IMR-90 (cell line): ENCODE data around the gene PTGES3L.
A peak's percentile ranks its signal among the peaks of the same experiment; 100 is the strongest.

ENCODE experiments used
- BHLHE40 ChIP-seq: fragments of 150-350 bp; IDR thresholded peaks from 2 replicates; pipeline ENCODE4 v1.6.1; 2016; ENCODE audit warnings: mild to moderate bottlenecking, low read depth, low read length
- MAFK ChIP-seq: IDR thresholded peaks from 2 replicates; pipeline ENCODE4 v1.6.1; 2012; ENCODE audit warnings: low read depth, low read length, improper control_type of control experiment
- MAZ ChIP-seq: IDR thresholded peaks from 2 replicates; pipeline ENCODE4 v1.6.1; 2012; ENCODE audit warnings: low read depth, mild to moderate bottlenecking, low read length, improper control_type of control experiment, moderate library complexity, borderline replicate concordance
- MXI1 ChIP-seq: IDR thresholded peaks from 2 replicates; pipeline ENCODE4 v1.6.1; 2012; ENCODE audit warnings: low read depth, mild to moderate bottlenecking, low read length, moderate library complexity, borderline replicate concordance
- NFE2L2 ChIP-seq: fragments of 150-350 bp; IDR thresholded peaks from 2 replicates; pipeline ENCODE4 v1.6.1; 2016; ENCODE audit warnings: low read depth, mild to moderate bottlenecking, low read length
- POLR2A ChIP-seq: IDR thresholded peaks from 2 replicates; pipeline ENCODE4 v1.6.1; 2012; ENCODE audit warnings: mild to moderate bottlenecking, low read depth, low read length
- RCOR1 ChIP-seq: IDR thresholded peaks from 2 replicates; pipeline ENCODE4 v1.6.1; 2012; ENCODE audit warnings: mild to moderate bottlenecking, low read length, improper control_type of control experiment; ENCODE audit not compliant: insufficient replicate concordance
- SMC3 ChIP-seq: fragments of 150-350 bp; IDR thresholded peaks from 2 replicates; pipeline ENCODE4 v1.6.1; 2016; ENCODE audit warnings: low read depth, mild to moderate bottlenecking, antibody characterized with exemption, low read length, moderate library complexity
- USF2 ChIP-seq: fragments of 150-350 bp; IDR thresholded peaks from 2 replicates; pipeline ENCODE4 v1.6.1; 2017; ENCODE audit warnings: mild to moderate bottlenecking, antibody characterized with exemption, low read length, low read depth
- TF ChIP-seq, protein P1 (sequence below): conservative IDR thresholded peaks from 2 replicates; pipeline ENCODE4 v1.5.1; 2012; ENCODE audit warnings: mild to moderate bottlenecking, low read depth, low read length, improper control_type of control experiment
- TF ChIP-seq, protein P2 (sequence below): fragments of 150-350 bp; IDR thresholded peaks from 2 replicates; pipeline ENCODE4 v1.6.1; 2016; ENCODE audit warnings: low read depth, mild to moderate bottlenecking, low read length, moderate library complexity, borderline replicate concordance

DNA sequence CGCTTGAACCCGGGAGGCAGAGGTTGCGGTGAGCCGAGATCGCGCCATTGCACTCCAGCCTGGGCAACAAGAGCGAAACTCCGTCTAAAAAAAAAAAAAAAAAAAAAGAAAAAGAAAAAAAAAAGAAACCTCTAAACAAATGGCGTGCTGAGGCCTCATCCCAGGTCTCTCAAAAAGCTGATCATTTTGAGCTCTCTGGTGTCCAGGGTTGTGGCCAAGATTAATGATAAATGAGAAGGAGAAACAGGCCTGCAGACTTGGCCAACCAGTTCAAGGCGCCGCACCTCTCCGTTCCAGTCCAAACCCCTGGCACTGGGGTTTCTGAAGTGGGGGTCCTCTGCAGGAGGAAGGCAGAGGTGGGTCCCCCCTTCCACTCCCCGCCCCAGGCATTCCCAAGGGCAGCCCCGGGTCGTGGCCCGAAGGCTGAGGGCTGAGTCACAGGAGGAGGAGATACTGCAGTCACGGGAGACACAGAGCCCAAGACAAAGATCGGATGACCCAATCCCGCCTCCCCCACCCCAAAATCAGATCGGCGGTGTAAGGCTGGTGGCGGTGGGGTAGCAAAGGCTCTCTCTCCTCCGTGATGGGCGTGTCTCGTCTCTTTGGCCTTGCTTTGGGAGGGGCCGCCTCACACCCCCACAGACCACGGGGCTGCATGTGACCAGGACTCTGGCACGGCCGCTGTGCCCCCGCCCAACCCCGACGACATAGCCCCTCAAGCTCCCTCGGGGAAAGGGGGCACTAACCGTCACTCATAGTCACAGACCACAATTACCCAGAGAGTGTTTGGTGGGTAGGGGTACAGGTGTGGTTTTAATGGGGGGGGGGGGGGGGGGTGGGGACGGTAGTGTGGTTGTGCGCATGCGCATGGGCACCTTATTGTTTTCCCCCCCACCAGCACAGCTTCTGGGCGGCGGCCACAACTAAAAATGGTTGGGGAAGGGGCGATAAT, 41.2 kb upstream of the PTGES3L start:
- TF ChIP-seq MAZ (peak; percentile 60; the same call in 1 of the 2 replicates), BHLHE40 (peak; percentile 67), MXI1 (no peak), RCOR1 (no peak), POLR2A (no peak), SMC3 (no peak), USF2 (peak; percentile 74), MAFK (no peak), NFE2L2 (no peak)
- TF ChIP-seq, protein P1, sequence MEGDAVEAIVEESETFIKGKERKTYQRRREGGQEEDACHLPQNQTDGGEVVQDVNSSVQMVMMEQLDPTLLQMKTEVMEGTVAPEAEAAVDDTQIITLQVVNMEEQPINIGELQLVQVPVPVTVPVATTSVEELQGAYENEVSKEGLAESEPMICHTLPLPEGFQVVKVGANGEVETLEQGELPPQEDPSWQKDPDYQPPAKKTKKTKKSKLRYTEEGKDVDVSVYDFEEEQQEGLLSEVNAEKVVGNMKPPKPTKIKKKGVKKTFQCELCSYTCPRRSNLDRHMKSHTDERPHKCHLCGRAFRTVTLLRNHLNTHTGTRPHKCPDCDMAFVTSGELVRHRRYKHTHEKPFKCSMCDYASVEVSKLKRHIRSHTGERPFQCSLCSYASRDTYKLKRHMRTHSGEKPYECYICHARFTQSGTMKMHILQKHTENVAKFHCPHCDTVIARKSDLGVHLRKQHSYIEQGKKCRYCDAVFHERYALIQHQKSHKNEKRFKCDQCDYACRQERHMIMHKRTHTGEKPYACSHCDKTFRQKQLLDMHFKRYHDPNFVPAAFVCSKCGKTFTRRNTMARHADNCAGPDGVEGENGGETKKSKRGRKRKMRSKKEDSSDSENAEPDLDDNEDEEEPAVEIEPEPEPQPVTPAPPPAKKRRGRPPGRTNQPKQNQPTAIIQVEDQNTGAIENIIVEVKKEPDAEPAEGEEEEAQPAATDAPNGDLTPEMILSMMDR: no peak
- TF ChIP-seq, protein P2, sequence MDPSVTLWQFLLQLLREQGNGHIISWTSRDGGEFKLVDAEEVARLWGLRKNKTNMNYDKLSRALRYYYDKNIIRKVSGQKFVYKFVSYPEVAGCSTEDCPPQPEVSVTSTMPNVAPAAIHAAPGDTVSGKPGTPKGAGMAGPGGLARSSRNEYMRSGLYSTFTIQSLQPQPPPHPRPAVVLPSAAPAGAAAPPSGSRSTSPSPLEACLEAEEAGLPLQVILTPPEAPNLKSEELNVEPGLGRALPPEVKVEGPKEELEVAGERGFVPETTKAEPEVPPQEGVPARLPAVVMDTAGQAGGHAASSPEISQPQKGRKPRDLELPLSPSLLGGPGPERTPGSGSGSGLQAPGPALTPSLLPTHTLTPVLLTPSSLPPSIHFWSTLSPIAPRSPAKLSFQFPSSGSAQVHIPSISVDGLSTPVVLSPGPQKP: no peak
